ENCODE results near the gene TM4SF4.

The TM4SF4 gene

DNA sequence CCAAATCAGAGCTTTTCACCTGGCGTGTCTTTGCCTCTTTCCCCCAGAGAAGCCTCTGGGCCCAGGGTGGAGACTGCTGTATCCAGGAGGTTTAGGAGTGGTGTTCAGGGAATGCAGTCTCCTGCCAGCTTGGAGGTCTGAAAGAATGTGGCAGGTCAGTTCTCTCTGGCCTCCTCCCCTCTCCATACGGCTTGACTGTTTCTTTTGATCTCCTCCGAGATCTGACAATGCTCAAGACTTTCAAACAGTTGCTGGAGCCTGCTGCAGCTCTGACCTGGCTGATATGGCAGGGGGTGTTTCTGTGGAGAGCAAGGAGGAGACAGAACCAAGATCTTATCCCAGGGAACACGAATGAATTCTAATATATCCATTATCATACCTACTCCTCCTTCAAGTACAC is 24.7 kb upstream of the TM4SF4 start:
- H2AFZ ChIP-seq (ENCODE audit: low read length), result no peak overlapping the region
- H4K20me1 ChIP-seq (ENCODE audit: insufficient read depth, low read length, poor library complexity, severe bottlenecking), result no peaks in the 10 kb centered on the region
- no peaks in the 10 kb centered on the region for H3F3A ChIP-seq (ENCODE audit: low read depth)
- peaks cover 5% of the 10 kb centered on the region for H3K4me1 ChIP-seq (ENCODE audit: insufficient read depth, low read length, poor library complexity, severe bottlenecking)
- H3K27me3 ChIP-seq (ENCODE audit: insufficient read depth, low read length, poor library complexity, severe bottlenecking), result peaks cover 5% of the 10 kb centered on the region
- H3K4me2 ChIP-seq (ENCODE audit: low read depth, low read length, poor library complexity, severe bottlenecking), result no peak overlapping the region
- H3K4me3 ChIP-seq (ENCODE audit: low read length, poor library complexity, severe bottlenecking), result no peak overlapping the region
- no peaks in the 10 kb centered on the region for H3K9me2 ChIP-seq (replicated peaks; ENCODE audit: low read depth, low read length)
- 0 out of 2 replicates have a peak, but pooled peaks cover 6% of the 10 kb centered on the region for H3K9me3 ChIP-seq (ENCODE audit: insufficient read depth, low read depth, low read length)
- H3K36me3 ChIP-seq (ENCODE audit: insufficient read depth, low read length), result no peaks in the 10 kb centered on the region
- no peak for TF ChIP-seq EZH2phosphoT487 (IDR thresholded peaks at IDR 0.05; ENCODE audit: borderline replicate concordance)
- TF ChIP-seq, protein P1, sequence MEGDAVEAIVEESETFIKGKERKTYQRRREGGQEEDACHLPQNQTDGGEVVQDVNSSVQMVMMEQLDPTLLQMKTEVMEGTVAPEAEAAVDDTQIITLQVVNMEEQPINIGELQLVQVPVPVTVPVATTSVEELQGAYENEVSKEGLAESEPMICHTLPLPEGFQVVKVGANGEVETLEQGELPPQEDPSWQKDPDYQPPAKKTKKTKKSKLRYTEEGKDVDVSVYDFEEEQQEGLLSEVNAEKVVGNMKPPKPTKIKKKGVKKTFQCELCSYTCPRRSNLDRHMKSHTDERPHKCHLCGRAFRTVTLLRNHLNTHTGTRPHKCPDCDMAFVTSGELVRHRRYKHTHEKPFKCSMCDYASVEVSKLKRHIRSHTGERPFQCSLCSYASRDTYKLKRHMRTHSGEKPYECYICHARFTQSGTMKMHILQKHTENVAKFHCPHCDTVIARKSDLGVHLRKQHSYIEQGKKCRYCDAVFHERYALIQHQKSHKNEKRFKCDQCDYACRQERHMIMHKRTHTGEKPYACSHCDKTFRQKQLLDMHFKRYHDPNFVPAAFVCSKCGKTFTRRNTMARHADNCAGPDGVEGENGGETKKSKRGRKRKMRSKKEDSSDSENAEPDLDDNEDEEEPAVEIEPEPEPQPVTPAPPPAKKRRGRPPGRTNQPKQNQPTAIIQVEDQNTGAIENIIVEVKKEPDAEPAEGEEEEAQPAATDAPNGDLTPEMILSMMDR (conservative IDR thresholded peaks at IDR 0.05; ENCODE audit: low read length), result no peak
- no peaks in the 10 kb centered on the region for H3K79me2 ChIP-seq (ENCODE audit: insufficient read depth, low read length)
- no peak overlapping the region for H3K9ac ChIP-seq (ENCODE audit: low read depth, low read length, poor library complexity, severe bottlenecking)

DNA sequence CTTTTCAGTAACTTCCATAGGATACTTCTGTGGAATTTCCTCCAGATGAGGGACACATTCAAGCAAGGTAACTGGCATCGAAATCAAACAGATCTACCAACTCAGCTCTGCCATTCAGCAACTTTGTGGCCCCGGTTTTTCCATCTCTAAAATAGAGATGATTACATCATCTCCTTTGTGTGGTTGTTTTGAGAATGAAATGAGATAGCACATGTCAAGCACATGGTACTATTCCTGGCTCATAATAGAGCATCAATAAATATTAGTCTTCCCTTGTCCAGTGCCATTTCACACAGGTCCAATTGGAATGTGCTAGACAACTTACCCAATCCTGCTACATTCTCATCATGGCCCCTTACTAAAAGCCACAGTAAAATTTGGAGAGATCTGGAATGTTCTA is 24.2 kb upstream of the TM4SF4 start:
- no peaks in the 10 kb centered on the region for H4K20me1 ChIP-seq (ENCODE audit: insufficient read depth, low read length, poor library complexity, severe bottlenecking)
- H3K4me2 ChIP-seq (ENCODE audit: low read depth, low read length, poor library complexity, severe bottlenecking), result no peak overlapping the region
- no peaks in the 10 kb centered on the region for H3K79me2 ChIP-seq (ENCODE audit: insufficient read depth, low read length)
- no peaks in the 10 kb centered on the region for H3K36me3 ChIP-seq (ENCODE audit: insufficient read depth, low read length)
- H3K9me3 ChIP-seq (ENCODE audit: insufficient read depth, low read depth, low read length), result 0 out of 2 replicates have a peak, but pooled peaks cover 6% of the 10 kb centered on the region
- no peak overlapping the region for H2AFZ ChIP-seq (ENCODE audit: low read length)
- no peak overlapping the region for H3K4me3 ChIP-seq (ENCODE audit: low read length, poor library complexity, severe bottlenecking)
- no peak overlapping the region for H3K9ac ChIP-seq (ENCODE audit: low read depth, low read length, poor library complexity, severe bottlenecking)
- H3F3A ChIP-seq (ENCODE audit: low read depth), result no peaks in the 10 kb centered on the region
- H3K9me2 ChIP-seq (replicated peaks; ENCODE audit: low read depth, low read length), result no peaks in the 10 kb centered on the region
- H3K27me3 ChIP-seq (ENCODE audit: insufficient read depth, low read length, poor library complexity, severe bottlenecking), result peaks cover 5% of the 10 kb centered on the region
- no peak for TF ChIP-seq EZH2phosphoT487 (IDR thresholded peaks at IDR 0.05; ENCODE audit: borderline replicate concordance)
- TF ChIP-seq, protein P1 (conservative IDR thresholded peaks at IDR 0.05; ENCODE audit: low read length), result no peak
- H3K4me1 ChIP-seq (ENCODE audit: insufficient read depth, low read length, poor library complexity, severe bottlenecking), result peaks cover 5% of the 10 kb centered on the region

DNA sequence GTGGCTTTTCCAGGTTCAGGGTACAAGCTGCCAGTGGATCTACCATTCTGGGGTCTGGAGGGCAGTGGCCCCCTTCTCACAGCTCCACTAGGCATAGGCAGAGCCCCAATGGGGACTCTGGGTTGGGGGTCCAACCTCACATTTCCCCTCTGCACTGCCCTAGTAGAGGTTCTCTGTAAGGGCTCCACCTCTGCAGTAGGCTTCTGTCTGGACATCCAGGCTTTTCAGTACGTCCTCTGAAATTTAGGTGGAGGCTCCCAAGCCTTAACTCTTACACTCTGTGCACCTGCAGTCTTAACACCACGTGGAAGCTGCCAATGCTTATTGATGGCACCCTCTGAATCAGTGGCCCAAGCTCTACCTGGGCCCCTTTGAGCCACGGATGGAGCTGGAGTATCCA is 22.5 kb upstream of the TM4SF4 start:
- TF ChIP-seq EZH2phosphoT487 (IDR thresholded peaks at IDR 0.05; ENCODE audit: borderline replicate concordance), result no peak
- TF ChIP-seq, protein P1 (conservative IDR thresholded peaks at IDR 0.05; ENCODE audit: low read length), result no peak
- Histone ChIP-seq H4K20me1 (ENCODE audit: insufficient read depth, low read length, poor library complexity, severe bottlenecking) (no peaks in the 10 kb centered on the region), H3K4me1 (ENCODE audit: insufficient read depth, low read length, poor library complexity, severe bottlenecking) (peaks cover 5% of the 10 kb centered on the region), H2AFZ (ENCODE audit: low read length) (no peak overlapping the region), H3F3A (ENCODE audit: low read depth) (no peaks in the 10 kb centered on the region), H3K9me2 (replicated peaks; ENCODE audit: low read depth, low read length) (no peaks in the 10 kb centered on the region), H3K79me2 (ENCODE audit: insufficient read depth, low read length) (no peaks in the 10 kb centered on the region), H3K27me3 (ENCODE audit: insufficient read depth, low read length, poor library complexity, severe bottlenecking) (peaks cover 5% of the 10 kb centered on the region), H3K4me2 (ENCODE audit: low read depth, low read length, poor library complexity, severe bottlenecking) (no peak overlapping the region), H3K9ac (ENCODE audit: low read depth, low read length, poor library complexity, severe bottlenecking) (no peak overlapping the region), H3K4me3 (ENCODE audit: low read length, poor library complexity, severe bottlenecking) (no peak overlapping the region), H3K36me3 (ENCODE audit: insufficient read depth, low read length) (no peaks in the 10 kb centered on the region), H3K9me3 (ENCODE audit: insufficient read depth, low read depth, low read length) (0 out of 2 replicates have a peak, but pooled peaks cover 6% of the 10 kb centered on the region)

Measured in Loucy (cell line).